ENCODE results near the gene ENTPD8.

The ENTPD8 gene

GRCh38 chr9:137398561-137399468, 42.3 kb downstream of the ENTPD8 start:
- DNase-seq (ENCODE audit: low spot score), result no peak
- TF ChIP-seq CTCF (IDR thresholded peaks at IDR 0.05; ENCODE audit: extremely low read depth, missing control alignments), result no peak

- no peak for DNase-seq (ENCODE audit: low spot score)
- TF ChIP-seq CTCF (IDR thresholded peaks at IDR 0.05; ENCODE audit: extremely low read depth, missing control alignments), result no peak
Observed at GRCh38 chr9:137397675-137398423, 43.3 kb downstream of the ENTPD8 start.

- no peak for DNase-seq (ENCODE audit: low spot score)
- TF ChIP-seq CTCF (IDR thresholded peaks at IDR 0.05; ENCODE audit: extremely low read depth, missing control alignments), result no peak
Observed at GRCh38 chr9:137396634-137397367, 44.4 kb downstream of the ENTPD8 start.

- TF ChIP-seq CTCF (IDR thresholded peaks at IDR 0.05; ENCODE audit: extremely low read depth, missing control alignments), result no peak
- DNase-seq (ENCODE audit: low spot score), result no peak
Observed at GRCh38 chr9:137396227-137396626, 44.9 kb downstream of the ENTPD8 start.

GRCh38 chr9:137395666-137396010, 45.5 kb downstream of the ENTPD8 start:
- DNase-seq (ENCODE audit: low spot score), result no peak
- TF ChIP-seq CTCF (IDR thresholded peaks at IDR 0.05; ENCODE audit: extremely low read depth, missing control alignments), result no peak

GRCh38 chr9:137394866-137395665, 46.1 kb downstream of the ENTPD8 start:
- TF ChIP-seq CTCF (IDR thresholded peaks at IDR 0.05; ENCODE audit: extremely low read depth, missing control alignments), result no peak
- no peak for DNase-seq (ENCODE audit: low spot score)

Data from GM20000 (cell line).